HG02981 (cell line): Measurements from ENCODE around the gene SURF1.
"Not testable (repeated sequence)": the region's sequence is repeated elsewhere in the genome, so short reads cannot be mapped to it uniquely, and the experiment has no call there.

Source experiments
- ATAC-seq: cut with Tn5 transposase; IDR thresholded peaks from one replicate; pipeline ENCODE4 v1.9.1; 2021; ENCODE audit warnings: mild to moderate bottlenecking, moderate library complexity; ENCODE audit not compliant: unreplicated experiment

The SURF1 gene

GRCh38 chr9:133346021-133346785 lies 10.1 kb downstream of the SURF1 start:
- no peak for ATAC-seq

- ATAC-seq, result no peak
These were observed 10.7 kb downstream of the SURF1 start for GRCh38 chr9:133345596-133345995.

GRCh38 chr9:133344979-133345378 lies 11.3 kb downstream of the SURF1 start:
- ATAC-seq, result no peak

GRCh38 chr9:133344071-133344470 lies 12.2 kb downstream of the SURF1 start:
- ATAC-seq, result no peak

- no peak for ATAC-seq
These were observed 13.7 kb downstream of the SURF1 start for GRCh38 chr9:133342570-133342969.

- no peak for ATAC-seq
These were observed 14.2 kb downstream of the SURF1 start for GRCh38 chr9:133342069-133342406.

GRCh38 chr9:133341369-133342068 lies 14.8 kb downstream of the SURF1 start:
- no peak for ATAC-seq

- ATAC-seq, result no peak
These were observed 15.4 kb downstream of the SURF1 start for GRCh38 chr9:133340916-133341315.

- ATAC-seq, result no peak
These were observed 16.0 kb downstream of the SURF1 start for GRCh38 chr9:133340256-133340655.

- ATAC-seq, result no peak
These were observed 16.6 kb downstream of the SURF1 start for GRCh38 chr9:133339641-133340040.

GRCh38 chr9:133335924-133336811 lies 20.1 kb downstream of the SURF1 start, which contains the start of gene SURF6:
Gene SURF6 (minus strand): TSS chr9:133336188. CDS start chr9:133336132, 56 bp downstream.
- peak; percentile 78 for ATAC-seq

- ATAC-seq, result not testable (repeated sequence)
These were observed 21.4 kb downstream of the SURF1 start for GRCh38 chr9:133334888-133335287.

GRCh38 chr9:133334161-133334560 lies 22.1 kb downstream of the SURF1 start:
- no peak for ATAC-seq

GRCh38 chr9:133333566-133333965 lies 22.7 kb downstream of the SURF1 start:
- no peak for ATAC-seq

- ATAC-seq, result no peak
These were observed 23.3 kb downstream of the SURF1 start for GRCh38 chr9:133333011-133333410.

- no peak for ATAC-seq
These were observed 23.9 kb downstream of the SURF1 start for GRCh38 chr9:133332381-133332730.

- ATAC-seq, result no peak
These were observed 24.5 kb downstream of the SURF1 start for GRCh38 chr9:133331641-133332380.

- ATAC-seq, result no peak
These were observed 25.1 kb downstream of the SURF1 start for GRCh38 chr9:133331221-133331620.

GRCh38 chr9:133329306-133330156 lies 26.8 kb downstream of the SURF1 start:
- not testable (repeated sequence) for ATAC-seq
